HG03039 (cell line): ENCODE results near the gene TRIM33.
A peak's percentile ranks its signal among the peaks of the same experiment; 100 is the strongest.
"Not testable (repeated sequence)": the region's sequence is repeated elsewhere in the genome, so short reads cannot be mapped to it uniquely, and the experiment has no call there.

Experiments
- ATAC-seq: cut with Tn5 transposase; IDR thresholded peaks from one replicate; pipeline ENCODE4 v1.9.1; 2021; ENCODE audit warnings: mild to moderate bottlenecking, moderate library complexity; ENCODE audit not compliant: unreplicated experiment

TRIM33 gene

DNA sequence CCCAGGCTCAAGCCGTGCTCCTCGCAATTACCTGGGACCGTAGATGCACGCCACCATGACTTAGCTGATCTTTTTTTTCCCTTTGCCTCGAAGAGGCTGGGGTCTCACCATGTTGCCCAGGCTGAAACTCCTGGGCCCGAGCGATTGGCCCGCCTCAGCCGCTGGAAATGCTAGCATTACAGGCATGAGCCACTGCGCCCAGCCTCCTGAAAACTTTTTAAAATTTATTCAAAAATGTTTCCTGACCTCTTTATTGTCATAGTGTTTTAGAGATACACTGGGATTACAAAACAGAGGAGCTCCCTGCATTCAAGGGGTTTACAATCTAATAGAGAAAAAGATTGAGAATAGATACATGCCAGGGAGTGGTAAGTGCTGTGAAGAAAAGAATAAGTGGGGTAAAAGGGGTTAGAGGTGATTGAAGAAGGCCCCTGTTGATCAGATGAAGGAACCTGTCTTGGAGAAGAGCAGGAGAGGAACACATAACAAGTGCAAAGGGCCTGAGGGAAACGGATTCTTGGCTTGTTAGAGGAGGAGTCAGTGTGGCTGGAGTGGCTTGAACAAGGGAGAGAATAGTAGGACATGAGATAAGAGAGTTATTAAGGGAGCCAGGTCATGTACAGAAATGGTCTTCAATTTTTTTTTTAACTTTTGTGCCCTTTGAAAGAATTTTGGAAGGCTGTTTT is 1.7 kb upstream of the TRIM33 start:
- no peak for ATAC-seq

- peak; percentile 45 for ATAC-seq
Observed at GRCh38 chr1:114510274-114511031, 550 bp downstream of the TRIM33 start.

DNA sequence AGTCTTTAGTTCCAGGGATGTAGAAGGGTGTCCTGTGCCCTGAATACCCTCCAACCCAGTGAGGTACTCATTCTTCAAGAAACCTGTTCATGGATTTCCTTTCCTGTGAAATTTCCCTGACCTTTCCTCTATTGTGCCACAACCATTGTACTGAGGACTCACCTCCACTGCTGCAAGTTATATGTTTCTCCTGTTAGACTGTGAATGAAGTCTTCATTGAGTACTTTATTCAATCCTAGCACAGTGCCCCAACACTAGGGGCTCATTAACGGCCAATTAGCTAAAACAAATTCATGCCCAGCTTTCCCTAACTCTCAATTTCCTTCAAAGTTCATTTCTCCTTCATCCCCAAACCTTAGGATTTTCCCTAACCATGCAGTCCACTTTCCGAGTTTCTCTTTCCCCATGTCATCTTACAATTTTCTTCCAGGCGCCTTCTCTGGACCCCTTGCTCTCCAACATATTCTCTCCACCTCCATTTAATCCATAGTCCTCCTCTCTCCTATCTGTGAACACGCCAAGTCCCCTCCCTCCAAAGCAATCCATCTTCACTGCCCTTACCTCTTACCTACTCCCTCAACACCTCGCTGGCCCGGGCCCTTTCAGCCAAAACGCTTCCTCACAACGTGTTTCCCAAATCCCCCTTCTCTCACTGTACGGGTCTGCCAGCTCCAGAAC is 1.3 kb downstream of the TRIM33 start:
- ATAC-seq, result no peak

GRCh38 chr1:114508386-114508898 is 2.6 kb downstream of the TRIM33 start:
- no peak for ATAC-seq

DNA sequence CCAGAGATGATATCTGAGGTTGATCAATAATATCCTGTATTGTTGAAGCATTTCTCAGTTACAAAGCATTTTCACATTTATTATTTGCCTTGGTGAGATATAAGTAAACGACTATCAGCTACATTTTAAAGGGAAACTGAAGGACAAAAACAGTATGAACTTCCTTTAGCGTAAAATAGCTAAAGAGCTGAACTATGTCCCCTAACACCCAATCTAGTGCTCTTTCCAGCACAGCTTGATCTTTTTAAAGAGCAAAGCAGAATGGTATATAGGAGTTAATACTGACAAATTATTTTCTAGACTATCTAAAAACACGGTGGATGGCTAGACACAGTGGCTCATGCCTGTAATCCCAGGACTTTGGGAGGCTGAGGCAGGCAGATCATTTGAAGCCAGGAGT is 3.5 kb downstream of the TRIM33 start:
- ATAC-seq, result no peak

DNA sequence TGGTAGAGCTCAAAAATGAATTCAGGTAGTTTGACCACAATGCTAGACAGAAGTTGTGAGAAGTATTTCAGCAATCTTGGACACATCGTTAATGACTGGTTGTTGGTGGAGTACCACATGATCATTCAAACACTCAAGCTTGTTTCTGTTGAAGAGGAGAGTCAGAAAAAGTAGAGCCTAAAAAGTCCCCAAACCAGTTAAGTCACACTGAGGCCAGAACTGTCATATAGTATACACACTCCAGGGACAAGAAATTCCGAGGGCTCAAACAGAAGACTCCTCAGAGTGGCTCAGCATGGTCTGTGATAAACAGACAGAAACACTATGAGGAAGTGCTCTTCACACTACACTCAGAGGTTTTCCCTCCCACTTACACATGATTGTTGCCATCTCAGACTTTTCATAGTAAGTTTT is 5.8 kb downstream of the TRIM33 start:
- ATAC-seq, result no peak

- ATAC-seq, result no peak
Observed at GRCh38 chr1:114503916-114504422, 7.0 kb downstream of the TRIM33 start.

GRCh38 chr1:114502080-114502479 is 8.9 kb downstream of the TRIM33 start:
- no peak for ATAC-seq

DNA sequence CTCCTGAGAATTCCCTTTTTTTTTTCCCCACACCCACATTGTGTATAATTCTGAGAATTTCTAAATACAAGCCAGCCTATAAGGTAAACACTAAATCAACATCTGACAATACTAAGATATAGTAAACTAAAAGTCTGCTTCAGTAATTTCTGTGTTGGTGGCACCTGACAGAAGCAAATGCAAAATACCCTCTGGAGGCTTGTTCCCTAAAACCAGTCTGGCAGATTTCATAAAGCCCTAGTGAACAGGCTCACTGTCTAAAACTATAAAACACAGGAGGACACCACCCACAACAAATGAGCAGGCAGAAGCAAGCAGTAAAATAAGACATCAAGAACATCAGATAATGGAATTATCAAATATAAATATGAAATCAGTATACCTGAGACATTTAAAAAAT is 11.5 kb downstream of the TRIM33 start:
- no peak for ATAC-seq

GRCh38 chr1:114496089-114496488 is 14.9 kb downstream of the TRIM33 start:
- ATAC-seq, result no peak

GRCh38 chr1:114495486-114495885 is 15.5 kb downstream of the TRIM33 start:
- ATAC-seq, result no peak

- no peak for ATAC-seq
Observed at GRCh38 chr1:114492978-114493377, 18.0 kb downstream of the TRIM33 start.

DNA sequence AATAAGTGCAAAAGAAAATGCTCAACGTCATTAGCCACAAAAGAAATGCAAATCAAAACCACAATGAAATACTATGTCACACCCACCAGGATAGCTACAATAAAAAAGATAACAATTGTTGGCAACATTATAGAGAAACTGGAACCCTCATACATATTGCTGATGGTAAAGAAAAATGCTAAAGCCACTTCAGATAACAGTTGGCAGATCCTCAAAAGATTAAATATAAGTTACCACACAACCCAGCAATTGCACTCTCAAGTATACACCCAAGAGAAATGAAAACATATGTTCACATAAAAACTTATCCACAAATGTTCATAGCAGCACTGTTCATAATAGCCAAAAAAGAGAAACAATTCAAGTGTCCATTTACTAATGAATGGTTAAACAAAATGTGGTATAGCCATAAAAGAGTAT is 20.7 kb downstream of the TRIM33 start:
- no peak for ATAC-seq

DNA sequence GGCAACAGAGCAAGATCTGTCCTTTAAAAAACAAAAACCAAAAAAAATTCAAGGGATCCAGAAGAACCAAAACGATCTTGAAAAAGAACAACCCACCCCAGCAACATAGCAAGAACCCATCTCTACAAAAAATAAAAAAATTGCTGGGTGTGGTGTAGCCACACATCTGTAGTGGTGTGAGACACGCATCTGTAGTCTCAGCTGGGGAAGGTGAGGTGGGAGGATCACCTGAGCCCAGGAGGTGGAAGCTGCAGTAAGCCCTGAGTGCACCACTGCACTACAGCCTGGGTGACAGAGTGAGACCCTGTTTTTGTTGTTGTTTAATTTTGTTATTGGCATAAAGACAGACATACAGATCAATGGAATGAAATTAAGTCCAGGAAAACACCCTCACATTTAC is 22.3 kb downstream of the TRIM33 start:
- ATAC-seq, result no peak

GRCh38 chr1:114485286-114485685 is 25.7 kb downstream of the TRIM33 start:
- ATAC-seq, result no peak

DNA sequence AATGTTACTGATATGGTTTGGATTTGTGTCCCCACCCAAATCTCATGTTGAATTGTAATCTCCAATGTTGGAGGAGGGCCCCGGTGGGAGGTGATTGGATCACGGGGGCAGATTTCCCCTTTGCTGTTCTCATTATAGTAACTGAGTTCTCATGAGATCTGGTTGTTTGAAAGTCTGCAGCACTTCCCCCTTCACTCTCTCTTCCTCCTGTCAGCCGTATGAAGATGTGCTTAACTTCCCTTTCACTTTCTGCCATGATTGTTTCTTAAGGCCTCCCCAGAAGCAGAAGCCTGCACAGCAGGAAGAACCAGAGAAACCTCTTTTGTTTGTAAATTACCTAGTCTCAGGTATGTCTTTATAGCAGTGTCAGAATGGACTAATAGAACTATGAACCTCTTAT is 28.4 kb downstream of the TRIM33 start:
- peak; percentile 59 for ATAC-seq

DNA sequence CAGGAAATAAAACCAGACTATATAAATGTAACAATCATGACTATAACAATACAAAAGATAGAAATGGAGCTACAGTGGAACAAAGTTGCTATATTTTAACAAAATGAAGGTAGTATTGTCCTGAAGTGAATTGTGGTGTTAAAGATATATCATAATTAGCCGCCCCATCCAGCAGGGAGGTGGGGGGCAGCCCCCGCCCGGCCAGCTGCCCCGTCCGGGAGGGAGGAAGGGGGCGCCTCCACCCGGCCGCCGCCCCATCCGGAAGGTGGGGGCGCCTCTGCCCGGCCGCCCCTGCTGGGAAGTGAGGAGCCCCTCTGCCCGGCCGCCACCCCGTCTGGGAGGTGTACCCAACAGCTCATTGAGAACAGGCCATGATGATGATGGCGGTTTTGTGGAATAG is 31.4 kb downstream of the TRIM33 start:
- ATAC-seq, result not testable (repeated sequence)

- no peak for ATAC-seq
Observed at GRCh38 chr1:114479134-114479533, 31.9 kb downstream of the TRIM33 start.

GRCh38 chr1:114473796-114474195 is 37.2 kb downstream of the TRIM33 start:
- ATAC-seq, result no peak

- ATAC-seq, result no peak
Observed at GRCh38 chr1:114472408-114472807, 38.6 kb downstream of the TRIM33 start.

DNA sequence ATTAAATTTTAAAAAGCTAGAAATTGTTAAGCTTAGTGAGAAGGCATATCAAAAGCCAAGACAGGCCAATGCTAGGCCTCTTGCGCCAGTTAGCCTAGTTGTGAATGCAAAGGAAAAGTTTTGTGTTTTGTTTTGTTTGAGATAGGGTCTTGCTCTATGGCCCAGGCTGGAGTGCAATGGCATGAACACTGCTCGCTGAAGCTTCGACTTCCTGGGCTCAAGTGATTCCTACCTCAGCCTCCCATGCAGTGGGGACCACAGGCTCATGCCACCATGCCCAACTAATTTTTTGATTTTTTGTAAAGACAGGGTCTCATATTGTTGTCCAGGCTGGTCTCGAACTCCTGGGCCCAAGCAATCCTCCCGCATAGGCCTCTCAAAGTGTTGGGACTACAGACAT is 40.3 kb downstream of the TRIM33 start:
- ATAC-seq, result no peak
